D721Med (cell line): ENCODE measurements around the gene SPECC1L.
A peak's percentile ranks its signal among the peaks of the same experiment; 100 is the strongest.

ENCODE experiments used
- DNase-seq: peaks from one replicate; pipeline ENCODE4 v3.0.0; 2011; ENCODE audit warnings: low spot score; ENCODE audit not compliant: insufficient read length
- FAIRE-seq: peaks from 2 replicates; lab custom pipeline; 2011; peaks lifted over from hg19 to GRCh38; lab: Jason Lieb, UNC
- TF ChIP-seq, protein P1 (sequence below): IDR thresholded peaks from 2 replicates; pipeline ENCODE4 v1.5.1; 2012; ENCODE audit warnings: mild to moderate bottlenecking, control low read depth; ENCODE audit not compliant: insufficient read depth; ENCODE audit errors: missing control alignments

The SPECC1L gene

DNA sequence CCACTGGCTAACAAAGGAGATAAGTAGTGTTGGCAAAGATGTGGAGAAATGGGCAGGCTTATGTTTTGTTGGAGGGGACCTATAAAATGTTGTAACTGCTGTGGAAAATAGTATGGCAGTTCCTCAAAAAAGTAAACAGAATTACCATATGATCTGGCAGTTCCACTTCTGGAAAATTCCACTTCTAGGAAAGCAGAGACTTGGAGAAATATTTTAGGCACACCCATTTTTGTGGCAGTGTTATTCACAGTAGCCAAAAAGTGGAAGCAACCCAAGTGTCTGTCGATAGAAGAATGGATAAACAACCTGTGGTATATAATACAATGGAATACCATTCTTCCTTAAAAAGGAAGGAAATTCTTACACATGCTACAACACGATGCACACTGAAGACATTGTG is 99.8 kb downstream of the SPECC1L start:
- FAIRE-seq (no peak), DNase-seq (no peak)
- TF ChIP-seq, protein P1, sequence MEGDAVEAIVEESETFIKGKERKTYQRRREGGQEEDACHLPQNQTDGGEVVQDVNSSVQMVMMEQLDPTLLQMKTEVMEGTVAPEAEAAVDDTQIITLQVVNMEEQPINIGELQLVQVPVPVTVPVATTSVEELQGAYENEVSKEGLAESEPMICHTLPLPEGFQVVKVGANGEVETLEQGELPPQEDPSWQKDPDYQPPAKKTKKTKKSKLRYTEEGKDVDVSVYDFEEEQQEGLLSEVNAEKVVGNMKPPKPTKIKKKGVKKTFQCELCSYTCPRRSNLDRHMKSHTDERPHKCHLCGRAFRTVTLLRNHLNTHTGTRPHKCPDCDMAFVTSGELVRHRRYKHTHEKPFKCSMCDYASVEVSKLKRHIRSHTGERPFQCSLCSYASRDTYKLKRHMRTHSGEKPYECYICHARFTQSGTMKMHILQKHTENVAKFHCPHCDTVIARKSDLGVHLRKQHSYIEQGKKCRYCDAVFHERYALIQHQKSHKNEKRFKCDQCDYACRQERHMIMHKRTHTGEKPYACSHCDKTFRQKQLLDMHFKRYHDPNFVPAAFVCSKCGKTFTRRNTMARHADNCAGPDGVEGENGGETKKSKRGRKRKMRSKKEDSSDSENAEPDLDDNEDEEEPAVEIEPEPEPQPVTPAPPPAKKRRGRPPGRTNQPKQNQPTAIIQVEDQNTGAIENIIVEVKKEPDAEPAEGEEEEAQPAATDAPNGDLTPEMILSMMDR = no peak

DNA sequence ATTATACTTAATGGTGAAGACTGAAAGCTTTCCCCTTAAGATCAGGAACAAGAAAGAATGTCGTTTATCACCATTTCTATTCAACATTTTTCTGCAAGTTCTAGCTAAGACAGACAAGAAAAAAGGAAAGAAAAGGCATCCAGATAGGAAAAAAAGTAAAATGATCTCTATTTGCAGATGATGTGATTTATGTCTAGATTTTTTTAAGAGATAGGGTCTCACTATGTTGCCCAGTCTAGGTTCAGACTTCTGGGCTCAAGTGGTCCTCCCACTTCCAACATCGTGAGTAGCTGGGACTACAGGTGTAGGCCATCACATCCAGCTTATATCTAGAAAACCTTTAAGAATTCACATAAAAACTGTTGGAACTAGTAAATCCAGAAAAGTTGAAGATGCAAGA is 105.4 kb downstream of the SPECC1L start:
- FAIRE-seq (no peak), DNase-seq (no peak)
- TF ChIP-seq, protein P1 = no peak

DNA sequence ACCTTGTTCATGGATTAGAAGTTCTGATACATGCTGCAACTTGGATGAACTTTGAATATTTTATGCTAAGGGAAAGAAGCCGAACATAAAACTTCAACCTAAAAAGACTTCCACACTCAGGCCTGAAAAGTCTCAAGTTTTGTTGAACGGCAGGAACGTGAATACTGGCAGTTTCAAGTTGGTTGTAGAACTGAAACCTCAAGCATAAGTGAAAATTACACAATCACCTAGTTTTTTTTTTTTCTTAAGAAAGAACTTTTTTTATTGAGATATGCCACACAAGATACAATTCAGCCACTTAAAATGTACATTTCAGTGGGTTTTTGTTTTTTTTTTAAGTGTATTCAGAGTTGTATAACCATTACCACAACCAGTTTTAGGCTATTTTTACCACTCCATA is 106.0 kb downstream of the SPECC1L start:
- DNase-seq = no peak
- FAIRE-seq = no peak
- TF ChIP-seq, protein P1 = no peak

DNA sequence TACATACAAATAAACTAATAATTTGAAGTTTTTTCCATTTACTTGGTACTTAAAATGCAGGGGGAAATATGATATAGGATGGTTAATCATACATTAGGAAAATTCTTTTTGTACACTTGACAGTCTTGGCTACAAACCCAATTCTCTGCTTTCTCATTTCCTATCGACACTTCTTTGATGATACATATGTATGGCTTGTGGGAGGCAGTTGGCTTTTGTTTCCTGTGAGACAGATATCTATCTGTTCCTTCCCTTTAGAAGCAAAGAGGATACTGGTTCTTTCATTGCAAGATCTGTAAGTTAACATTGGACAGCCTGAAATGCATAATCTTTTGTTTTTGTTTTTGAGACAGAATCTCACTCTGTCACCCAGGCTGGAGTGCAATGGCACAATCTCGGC is 108.9 kb downstream of the SPECC1L start:
- DNase-seq (no peak), FAIRE-seq (no peak)
- TF ChIP-seq, protein P1 = no peak

DNA sequence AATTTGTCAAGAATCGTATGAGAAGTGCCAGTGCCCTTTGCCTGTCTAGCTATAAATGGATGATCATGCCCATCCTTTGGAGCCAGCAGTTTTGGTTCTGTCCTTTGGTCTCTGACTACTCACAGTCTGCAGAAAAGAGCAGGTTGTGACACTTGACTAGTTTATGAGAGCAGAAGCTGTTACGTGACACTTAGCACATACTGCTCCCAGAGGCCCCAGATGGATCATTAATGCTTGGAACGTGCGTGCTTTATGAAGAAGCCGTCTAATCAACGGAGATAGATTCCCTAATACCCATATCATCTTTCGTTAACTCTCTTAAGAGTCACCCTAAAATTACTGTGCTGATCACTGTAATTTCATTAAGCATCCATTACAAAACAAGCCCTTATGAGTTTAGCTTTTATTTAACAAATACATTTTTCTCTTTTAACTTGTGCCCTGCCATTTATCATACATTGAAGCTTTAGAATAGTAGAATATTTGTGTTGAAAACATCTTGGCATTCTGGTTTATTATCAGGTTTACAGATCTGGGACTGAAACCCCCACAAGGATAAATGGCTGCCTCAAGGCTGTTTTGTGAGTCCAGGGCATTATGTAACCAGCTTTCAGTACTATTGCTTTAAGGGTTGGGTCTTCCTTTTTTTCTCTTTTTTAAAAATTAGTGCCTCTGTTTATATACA is 109.7 kb downstream of the SPECC1L start:
- FAIRE-seq = peak; percentile 98
- TF ChIP-seq, protein P1 = no peak
- no peak for DNase-seq

DNA sequence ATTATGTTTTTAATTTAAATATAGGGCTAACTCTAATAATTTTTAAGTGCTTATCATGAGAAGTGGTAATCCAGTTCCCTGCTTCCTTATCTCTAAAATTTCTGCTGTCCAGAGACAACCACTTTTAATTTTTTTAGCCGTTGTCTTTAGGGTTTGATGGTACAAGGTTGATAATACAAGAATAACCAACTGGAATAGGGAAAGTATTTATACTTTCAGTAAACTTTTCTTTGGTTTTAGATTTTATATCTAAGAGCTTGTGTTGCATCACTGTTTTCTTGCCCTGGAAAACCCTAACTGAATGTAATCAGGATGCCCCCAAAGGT is 110.2 kb downstream of the SPECC1L start:
- no peak for FAIRE-seq
- no peak for DNase-seq

DNA sequence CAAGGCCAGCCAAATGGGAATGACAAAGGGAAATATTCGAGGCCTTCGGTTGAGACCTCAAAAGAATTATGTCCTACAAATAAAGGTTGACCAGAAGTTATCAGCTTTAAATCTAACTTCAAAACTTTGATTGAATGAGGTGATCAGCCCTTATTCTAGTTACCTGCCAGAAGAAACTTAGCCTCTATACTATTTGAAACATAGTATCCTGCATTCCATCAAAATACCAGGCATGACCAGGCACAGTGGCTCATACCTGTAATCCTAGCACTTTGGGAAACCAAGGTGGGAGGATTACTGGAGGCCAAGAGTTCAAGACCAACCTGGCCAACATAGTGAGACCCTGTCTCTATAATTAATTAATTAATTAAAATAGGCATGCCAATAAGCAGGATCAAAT is 112.4 kb downstream of the SPECC1L start:
- TF ChIP-seq, protein P1 = no peak
- no peak for FAIRE-seq

More for the DNA sequence above, 110.2 kb downstream of the SPECC1L start:
- TF ChIP-seq, protein P1 = no peak

More for the DNA sequence above, 112.4 kb downstream of the SPECC1L start:
- DNase-seq = no peak
